A673 (cell line): ENCODE measurements around the gene MGAT5.

ENCODE experiments used
- EZH2 ChIP-seq: fragments of 200-600 bp; sonication (generic); IDR thresholded peaks from 2 replicates; pipeline ENCODE4 v1.6.1; 2017; ENCODE audit warnings: borderline replicate concordance, low read depth, mild to moderate bottlenecking, mixed read lengths, antibody characterized with exemption, low read length; ENCODE audit not compliant: poor library complexity, severe bottlenecking
- TF ChIP-seq, protein P1 (sequence below): fragments of 300-800, 200-600 bp; sonication (generic); conservative IDR thresholded peaks from 2 replicates; pipeline ENCODE4 v1.5.1; 2017; ENCODE audit warnings: low read depth, mild to moderate bottlenecking, antibody characterized with exemption, low read length, moderate library complexity, mixed read lengths

DNA sequence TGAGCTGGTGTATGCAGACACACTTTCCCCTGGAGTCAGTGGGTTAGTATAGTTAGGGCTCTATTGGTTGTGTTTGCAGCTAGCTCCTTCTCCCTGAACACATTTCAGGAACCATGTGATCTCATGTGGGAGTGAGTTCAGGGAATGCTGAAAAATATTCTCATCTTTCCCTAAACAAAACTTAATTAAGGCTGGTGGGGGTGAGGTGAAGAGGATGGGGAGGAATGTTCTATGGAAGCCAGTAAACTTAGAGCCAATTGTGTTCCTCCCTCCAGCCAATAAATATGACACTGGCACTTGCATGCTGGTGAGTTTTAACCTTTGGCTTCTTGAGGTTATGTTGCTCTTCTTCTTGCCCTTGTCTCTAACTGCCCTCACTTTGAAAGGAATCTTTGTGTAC lies 952 bp downstream of the MGAT5 start:
- TF ChIP-seq, protein P1, sequence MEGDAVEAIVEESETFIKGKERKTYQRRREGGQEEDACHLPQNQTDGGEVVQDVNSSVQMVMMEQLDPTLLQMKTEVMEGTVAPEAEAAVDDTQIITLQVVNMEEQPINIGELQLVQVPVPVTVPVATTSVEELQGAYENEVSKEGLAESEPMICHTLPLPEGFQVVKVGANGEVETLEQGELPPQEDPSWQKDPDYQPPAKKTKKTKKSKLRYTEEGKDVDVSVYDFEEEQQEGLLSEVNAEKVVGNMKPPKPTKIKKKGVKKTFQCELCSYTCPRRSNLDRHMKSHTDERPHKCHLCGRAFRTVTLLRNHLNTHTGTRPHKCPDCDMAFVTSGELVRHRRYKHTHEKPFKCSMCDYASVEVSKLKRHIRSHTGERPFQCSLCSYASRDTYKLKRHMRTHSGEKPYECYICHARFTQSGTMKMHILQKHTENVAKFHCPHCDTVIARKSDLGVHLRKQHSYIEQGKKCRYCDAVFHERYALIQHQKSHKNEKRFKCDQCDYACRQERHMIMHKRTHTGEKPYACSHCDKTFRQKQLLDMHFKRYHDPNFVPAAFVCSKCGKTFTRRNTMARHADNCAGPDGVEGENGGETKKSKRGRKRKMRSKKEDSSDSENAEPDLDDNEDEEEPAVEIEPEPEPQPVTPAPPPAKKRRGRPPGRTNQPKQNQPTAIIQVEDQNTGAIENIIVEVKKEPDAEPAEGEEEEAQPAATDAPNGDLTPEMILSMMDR = no peak
- TF ChIP-seq EZH2 = no peak
